Panc1 (cell line): ENCODE measurements around the gene AGER. TPM values are rescaled to one million over a fixed set of nuclear protein-coding genes. Genes with fewer than 3 reads are reported as not detected.
A peak's percentile ranks its signal among the peaks of the same experiment; 100 is the strongest.

ENCODE experiments used
- ATAC-seq: fragments of 200-7000 bp; cut with Tn5 transposase; 2 replicates; pipeline ENCODE4 v1.9.1; 2020; ENCODE audit warnings: mild to moderate bottlenecking, moderate library complexity
- BruUV-seq: library from RNA; stranded (reverse); fragments of 400-500 nt; replicated peaks from 2 replicates; lab custom pipeline; 2021; lab: Mats Ljungman, UMichigan
- CTCF ChIA-PET: fragments of 300-600 bp; sonication (Branson Sonifier 250); formaldehyde crosslinking; loops from one replicate; lab custom pipeline; 2022; ENCODE audit warnings: antibody characterized with exemption; lab: Charles Lee
- POLR2A ChIA-PET: fragments of 300-600 bp; sonication (Branson Sonifier 250); formaldehyde crosslinking; loops from one replicate; lab custom pipeline; 2022; ENCODE audit warnings: antibody characterized with exemption; lab: Charles Lee
- DNase-seq: peaks from one replicate; pipeline ENCODE4 v3.0.0-alpha.2; 2010; ENCODE audit warnings: low read depth, low spot score
- H3K27ac ChIP-seq: 2 replicates; pipeline ENCODE4 v1.5.1; 2011; ENCODE audit warnings: mild to moderate bottlenecking, low read length, inconsistent platforms
- H3K27me3 ChIP-seq: fragments of 200-500 bp; sonication (Bioruptor generic); 2 replicates; pipeline ENCODE4 v1.6.0; 2014; ENCODE audit warnings: low read length, inconsistent platforms; ENCODE audit not compliant: control insufficient read depth, insufficient read depth
- H3K36me3 ChIP-seq: fragments of 200-500 bp; sonication (Bioruptor generic); 2 replicates; pipeline ENCODE4 v1.5.1; 2014; ENCODE audit warnings: inconsistent platforms, mild to moderate bottlenecking, low read length, moderate library complexity; ENCODE audit not compliant: control insufficient read depth, insufficient read depth
- H3K4me1 ChIP-seq: 2 replicates; pipeline ENCODE4 v1.5.1; 2011; ENCODE audit warnings: inconsistent platforms, mild to moderate bottlenecking, low read length, moderate library complexity; ENCODE audit not compliant: control insufficient read depth, insufficient read depth
- H3K4me3 ChIP-seq, 2 experiments: 2 replicates each; pipeline ENCODE4 v1.5.1; 2011 to 2012; ENCODE audit warnings: low read depth in 2 of 2, low read length in 2 of 2, mild to moderate bottlenecking in 2 of 2, inconsistent platforms in 1 of 2, moderate library complexity in 1 of 2
- H3K9me3 ChIP-seq: fragments of 200-500 bp; sonication (Bioruptor generic); 2 replicates; pipeline ENCODE4 v1.5.1; 2014; ENCODE audit warnings: low read depth, mild to moderate bottlenecking, inconsistent platforms, low read length, moderate library complexity; ENCODE audit not compliant: control insufficient read depth, insufficient read depth
- POLR2AphosphoS5 ChIP-seq: IDR thresholded peaks from 2 replicates; pipeline ENCODE4 v1.6.1; 2012; ENCODE audit warnings: mild to moderate bottlenecking, low read depth, low read length, moderate library complexity
- SIN3A ChIP-seq: IDR thresholded peaks from 2 replicates; pipeline ENCODE4 v1.6.1; 2012; ENCODE audit warnings: low read depth, mild to moderate bottlenecking, low read length, moderate library complexity, borderline replicate concordance; ENCODE audit not compliant: insufficient read depth
- TCF7L2 ChIP-seq: IDR thresholded peaks from 2 replicates; pipeline ENCODE4 v1.6.1; 2011; ENCODE audit warnings: mild to moderate bottlenecking, low read depth, low read length, inconsistent platforms
- in situ Hi-C: cut with HindIII; loops from 2 replicates; pipeline ENCODE4 v1.10.0; 2016; ENCODE audit warnings: low sequenced_read_pairs, low pct_unique_long_range_greater_than_20kb
- intact Hi-C: fragments of 100-400 bp; cut with micrococcal nuclease; formaldehyde crosslinking; loops from one replicate; pipeline ENCODE4 v1.10.0; 2022; ENCODE audit not compliant: unreplicated experiment
- total RNA-seq: library from RNA; stranded (reverse); gene quantifications from one replicate; pipeline ENCODE4 v1.2.1, GENCODE V29; 2021; ENCODE audit not compliant: unreplicated experiment
- TF ChIP-seq, protein P1 (sequence below): fragments of 450-650 bp; IDR thresholded peaks from 2 replicates; pipeline ENCODE4 v1.5.1; 2017; ENCODE audit warnings: mild to moderate bottlenecking
- TF ChIP-seq, protein P2 (sequence below), 2 experiments: IDR thresholded peaks; 2 replicates each; pipeline ENCODE4 v1.6.1; 2011 to 2012; ENCODE audit warnings: low read depth in 2 of 2, control low read depth in 1 of 2, low read length in 1 of 2, mild to moderate bottlenecking in 1 of 2, moderate library complexity in 1 of 2; ENCODE audit not compliant: insufficient read depth in 1 of 2

AGER gene
- total RNA-seq, 1 experiment from 2014 or later, result 3.7 TPM

DNA sequence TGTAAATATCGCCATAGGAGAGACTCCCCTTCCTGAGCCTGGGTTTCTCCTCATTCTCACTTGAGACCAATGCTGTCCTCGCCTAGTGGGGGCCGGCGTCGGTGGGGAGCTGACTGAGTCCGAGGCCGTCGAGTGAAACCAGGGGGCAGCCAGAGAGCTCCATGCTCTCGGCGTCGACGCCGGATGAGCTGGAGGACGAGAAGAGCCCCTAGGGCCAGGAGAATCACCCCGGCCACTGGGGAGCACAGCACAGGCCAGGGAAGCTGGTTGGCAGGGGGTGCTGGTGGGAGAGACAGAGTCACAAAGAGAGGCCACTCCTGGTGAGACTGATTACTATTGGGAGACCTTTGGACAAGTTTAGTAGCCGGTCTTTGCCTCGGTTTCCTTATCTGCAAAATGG is 14.8 kb upstream of the AGER start:
- ChIA-PET CTCF (no interaction called here), POLR2A (no interaction called here)
- ATAC-seq (no peak), DNase-seq (no peak)
- Histone ChIP-seq H3K36me3 (no peaks in the 10 kb centered on the region), H3K4me1 (peaks cover 16% of the 10 kb centered on the region), H3K4me3 (no peak overlapping the region), H3K27me3 (no peaks in the 10 kb centered on the region), H3K9me3 (no peaks in the 10 kb centered on the region), H3K27ac (no peak overlapping the region)
- TF ChIP-seq TCF7L2 (no peak), POLR2AphosphoS5 (no peak), SIN3A (no peak)
- TF ChIP-seq, protein P1, sequence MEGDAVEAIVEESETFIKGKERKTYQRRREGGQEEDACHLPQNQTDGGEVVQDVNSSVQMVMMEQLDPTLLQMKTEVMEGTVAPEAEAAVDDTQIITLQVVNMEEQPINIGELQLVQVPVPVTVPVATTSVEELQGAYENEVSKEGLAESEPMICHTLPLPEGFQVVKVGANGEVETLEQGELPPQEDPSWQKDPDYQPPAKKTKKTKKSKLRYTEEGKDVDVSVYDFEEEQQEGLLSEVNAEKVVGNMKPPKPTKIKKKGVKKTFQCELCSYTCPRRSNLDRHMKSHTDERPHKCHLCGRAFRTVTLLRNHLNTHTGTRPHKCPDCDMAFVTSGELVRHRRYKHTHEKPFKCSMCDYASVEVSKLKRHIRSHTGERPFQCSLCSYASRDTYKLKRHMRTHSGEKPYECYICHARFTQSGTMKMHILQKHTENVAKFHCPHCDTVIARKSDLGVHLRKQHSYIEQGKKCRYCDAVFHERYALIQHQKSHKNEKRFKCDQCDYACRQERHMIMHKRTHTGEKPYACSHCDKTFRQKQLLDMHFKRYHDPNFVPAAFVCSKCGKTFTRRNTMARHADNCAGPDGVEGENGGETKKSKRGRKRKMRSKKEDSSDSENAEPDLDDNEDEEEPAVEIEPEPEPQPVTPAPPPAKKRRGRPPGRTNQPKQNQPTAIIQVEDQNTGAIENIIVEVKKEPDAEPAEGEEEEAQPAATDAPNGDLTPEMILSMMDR, result no peak
- TF ChIP-seq, protein P2, sequence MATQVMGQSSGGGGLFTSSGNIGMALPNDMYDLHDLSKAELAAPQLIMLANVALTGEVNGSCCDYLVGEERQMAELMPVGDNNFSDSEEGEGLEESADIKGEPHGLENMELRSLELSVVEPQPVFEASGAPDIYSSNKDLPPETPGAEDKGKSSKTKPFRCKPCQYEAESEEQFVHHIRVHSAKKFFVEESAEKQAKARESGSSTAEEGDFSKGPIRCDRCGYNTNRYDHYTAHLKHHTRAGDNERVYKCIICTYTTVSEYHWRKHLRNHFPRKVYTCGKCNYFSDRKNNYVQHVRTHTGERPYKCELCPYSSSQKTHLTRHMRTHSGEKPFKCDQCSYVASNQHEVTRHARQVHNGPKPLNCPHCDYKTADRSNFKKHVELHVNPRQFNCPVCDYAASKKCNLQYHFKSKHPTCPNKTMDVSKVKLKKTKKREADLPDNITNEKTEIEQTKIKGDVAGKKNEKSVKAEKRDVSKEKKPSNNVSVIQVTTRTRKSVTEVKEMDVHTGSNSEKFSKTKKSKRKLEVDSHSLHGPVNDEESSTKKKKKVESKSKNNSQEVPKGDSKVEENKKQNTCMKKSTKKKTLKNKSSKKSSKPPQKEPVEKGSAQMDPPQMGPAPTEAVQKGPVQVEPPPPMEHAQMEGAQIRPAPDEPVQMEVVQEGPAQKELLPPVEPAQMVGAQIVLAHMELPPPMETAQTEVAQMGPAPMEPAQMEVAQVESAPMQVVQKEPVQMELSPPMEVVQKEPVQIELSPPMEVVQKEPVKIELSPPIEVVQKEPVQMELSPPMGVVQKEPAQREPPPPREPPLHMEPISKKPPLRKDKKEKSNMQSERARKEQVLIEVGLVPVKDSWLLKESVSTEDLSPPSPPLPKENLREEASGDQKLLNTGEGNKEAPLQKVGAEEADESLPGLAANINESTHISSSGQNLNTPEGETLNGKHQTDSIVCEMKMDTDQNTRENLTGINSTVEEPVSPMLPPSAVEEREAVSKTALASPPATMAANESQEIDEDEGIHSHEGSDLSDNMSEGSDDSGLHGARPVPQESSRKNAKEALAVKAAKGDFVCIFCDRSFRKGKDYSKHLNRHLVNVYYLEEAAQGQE (IDR thresholded peaks at IDR 0.05; ENCODE audit: insufficient read depth in 1 of 2, low read depth in 2 of 2, low read length in 1 of 2), result no peak
- BruUV-seq, result no TSS peak
- intact Hi-C loops (loop anchor here (10.0 kb wide), 1 partner anchor 84 kb away; no protein-coding TSS in a partner anchor), in situ Hi-C loops (no loop called here)

DNA sequence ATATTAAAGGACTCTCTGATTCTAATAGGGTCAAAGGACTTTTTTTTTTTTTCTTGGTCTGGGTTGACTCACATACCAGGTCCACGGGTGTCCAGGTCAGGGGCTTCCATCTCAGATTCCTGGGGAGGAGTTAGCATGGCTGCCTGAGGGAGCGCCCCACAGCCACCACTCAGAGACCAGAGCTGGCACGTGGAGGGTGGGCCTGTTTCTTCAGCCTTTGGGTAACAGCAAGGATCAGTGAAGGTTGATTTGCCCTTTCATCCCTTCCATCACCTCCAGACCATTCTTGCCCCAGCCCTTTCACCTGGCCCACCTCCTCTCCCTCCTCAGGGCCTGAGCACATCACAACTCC is 14.3 kb upstream of the AGER start:
- H3K4me1 ChIP-seq, result peaks cover 16% of the 10 kb centered on the region
- intact Hi-C loops, result loop anchor here (10.0 kb wide), 1 partner anchor 84 kb away; no protein-coding TSS in a partner anchor
- H3K36me3 ChIP-seq, result no peaks in the 10 kb centered on the region
- CTCF ChIA-PET, result interaction anchor here (0.6 kb wide), 1 partner anchor 822 kb away, joined by 3 read pairs; no protein-coding TSS in a partner anchor
- no TSS peak for BruUV-seq
- TF ChIP-seq SIN3A, result no peak
- TF ChIP-seq, protein P1, result no peak
- TF ChIP-seq, protein P2 (IDR thresholded peaks at IDR 0.05; ENCODE audit: insufficient read depth in 1 of 2, low read depth in 2 of 2, low read length in 1 of 2), result no peak
- no peak for TF ChIP-seq TCF7L2
- no peak for TF ChIP-seq POLR2AphosphoS5
- H3K27me3 ChIP-seq, result no peaks in the 10 kb centered on the region
- ATAC-seq, result no peak
- DNase-seq, result no peak
- peak overlapping the region; percentile 20; the same call in 1 of the 2 replicates for H3K27ac ChIP-seq
- POLR2A ChIA-PET, result no interaction called here
- in situ Hi-C loops, result no loop called here
- H3K9me3 ChIP-seq, result no peaks in the 10 kb centered on the region
- H3K4me3 ChIP-seq, result no peak overlapping the region
